ENCODE measurements around the gene CLDN10. TPM values are rescaled to one million over a fixed set of nuclear protein-coding genes. Genes with fewer than 3 reads are reported as not detected.

Gene CLDN10
- total RNA-seq, 1 donor from 2014 or later: not detected

GRCh38 chr13:95593462-95593861, 40.9 kb downstream of the CLDN10 start:
- DNase-seq (ENCODE audit: extremely low read depth, low read depth, low spot score): no peak

GRCh38 chr13:95596701-95597100, 44.2 kb downstream of the CLDN10 start:
- DNase-seq (ENCODE audit: extremely low read depth, low read depth, low spot score): no peak

- no peak for DNase-seq (ENCODE audit: extremely low read depth, low read depth, low spot score)
Observed at GRCh38 chr13:95601216-95601615, 48.7 kb downstream of the CLDN10 start.

GRCh38 chr13:95601906-95602305, 49.4 kb downstream of the CLDN10 start:
- DNase-seq (ENCODE audit: extremely low read depth, low read depth, low spot score): no peak

- DNase-seq (ENCODE audit: extremely low read depth, low read depth, low spot score): no peak
Observed at GRCh38 chr13:95603887-95604555, 51.5 kb downstream of the CLDN10 start.

- DNase-seq (ENCODE audit: extremely low read depth, low read depth, low spot score): no peak
Observed at GRCh38 chr13:95604556-95604915, 52.0 kb downstream of the CLDN10 start.

GRCh38 chr13:95605448-95606125, 53.1 kb downstream of the CLDN10 start:
- no peak for DNase-seq (ENCODE audit: extremely low read depth, low read depth, low spot score)

GRCh38 chr13:95607366-95607765, 54.8 kb downstream of the CLDN10 start:
- DNase-seq (ENCODE audit: extremely low read depth, low read depth, low spot score): no peak

- DNase-seq (ENCODE audit: extremely low read depth, low read depth, low spot score): no peak
Observed at GRCh38 chr13:95608640-95609323, 56.3 kb downstream of the CLDN10 start.

GRCh38 chr13:95614641-95615245, 62.2 kb downstream of the CLDN10 start:
- no peak for DNase-seq (ENCODE audit: extremely low read depth, low read depth, low spot score)

GRCh38 chr13:95615539-95615938, 63.0 kb downstream of the CLDN10 start:
- DNase-seq (ENCODE audit: extremely low read depth, low read depth, low spot score): no peak

GRCh38 chr13:95620030-95620824, 67.7 kb downstream of the CLDN10 start:
- no peak for DNase-seq (ENCODE audit: extremely low read depth, low read depth, low spot score)

GRCh38 chr13:95620825-95621498, 68.4 kb downstream of the CLDN10 start:
- no peak for DNase-seq (ENCODE audit: extremely low read depth, low read depth, low spot score)

GRCh38 chr13:95623141-95623540, 70.6 kb downstream of the CLDN10 start:
- no peak for DNase-seq (ENCODE audit: extremely low read depth, low read depth, low spot score)

- no peak for DNase-seq (ENCODE audit: extremely low read depth, low read depth, low spot score)
Observed at GRCh38 chr13:95624020-95624419, 71.5 kb downstream of the CLDN10 start.

GRCh38 chr13:95626768-95627167, 74.2 kb downstream of the CLDN10 start:
- no peak for DNase-seq (ENCODE audit: extremely low read depth, low read depth, low spot score)

GRCh38 chr13:95627590-95627989, 75.1 kb downstream of the CLDN10 start:
- DNase-seq (ENCODE audit: extremely low read depth, low read depth, low spot score): no peak

- no peak for DNase-seq (ENCODE audit: extremely low read depth, low read depth, low spot score)
Observed at GRCh38 chr13:95628488-95628887, 76.0 kb downstream of the CLDN10 start.

- DNase-seq (ENCODE audit: extremely low read depth, low read depth, low spot score): no peak
Observed at GRCh38 chr13:95629071-95629470, 76.6 kb downstream of the CLDN10 start.

All from glomerular endothelial cell (primary cell).